NT2/D1 (cell line): ENCODE results near the gene CRYAA.

Experiments
- SUZ12 ChIP-seq: IDR thresholded peaks from 2 replicates; pipeline ENCODE4 v1.6.1; 2011; ENCODE audit not compliant: insufficient read length, insufficient read depth; ENCODE audit errors: extremely low read depth
- YY1 ChIP-seq: IDR thresholded peaks from 2 replicates; pipeline ENCODE4 v1.6.1; 2011; ENCODE audit not compliant: insufficient read length, insufficient read depth
- ZNF274 ChIP-seq: IDR thresholded peaks from 2 replicates; pipeline ENCODE4 v1.6.1; 2011; ENCODE audit warnings: mild to moderate bottlenecking, low read depth, low read length

DNA sequence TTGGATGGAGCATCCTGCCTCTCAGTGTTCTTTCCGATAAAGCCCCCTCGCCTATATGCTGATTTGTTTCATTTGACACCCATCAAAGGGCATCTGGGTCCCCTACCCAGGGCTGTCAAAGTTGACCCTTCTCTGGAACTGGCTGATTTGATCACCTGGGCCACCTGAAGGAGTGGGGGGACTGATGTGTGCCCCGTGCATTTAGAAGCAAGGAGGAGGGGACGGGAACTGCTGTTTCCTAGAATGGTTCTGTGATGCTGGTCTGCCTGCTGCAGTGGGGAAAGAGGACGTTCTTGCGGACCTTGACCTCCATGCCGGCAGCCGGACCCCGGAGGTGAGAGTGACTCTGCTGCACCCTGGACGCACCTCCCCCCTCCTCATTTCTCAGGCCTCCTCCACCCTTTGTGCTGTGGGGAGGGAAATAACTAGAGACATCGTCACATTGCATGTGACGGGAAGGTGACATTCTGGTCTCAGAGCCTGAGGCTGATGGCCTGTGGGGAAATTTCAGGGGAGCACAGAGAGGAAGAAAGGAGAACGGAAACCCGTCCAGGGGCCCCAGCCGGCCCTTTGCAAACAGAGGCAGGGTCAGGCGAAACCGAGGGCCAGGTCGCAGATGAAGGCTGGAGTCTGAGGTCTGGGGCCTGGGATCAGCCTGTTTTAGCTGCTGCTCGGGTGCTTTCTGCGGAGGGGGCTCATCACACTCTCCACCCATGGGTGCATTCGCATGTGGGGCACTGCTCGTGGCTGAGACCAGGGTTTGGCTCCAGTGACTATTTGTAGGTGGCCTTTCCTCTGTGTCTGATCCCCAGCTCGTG, 25.7 kb downstream of the CRYAA start:
- TF ChIP-seq YY1 (no peak), SUZ12 (no peak), ZNF274 (no peak)
